SKM-1 treated with dmso at 0.1 percent for 144 hours (cell line): Measurements from ENCODE around the gene NDFIP2.

Experiments
- DNase-seq: peaks from one replicate; lab custom pipeline; 2025; ENCODE audit not compliant: unreplicated experiment; lab: John Stamatoyannopoulos, UW

The NDFIP2 gene

DNA sequence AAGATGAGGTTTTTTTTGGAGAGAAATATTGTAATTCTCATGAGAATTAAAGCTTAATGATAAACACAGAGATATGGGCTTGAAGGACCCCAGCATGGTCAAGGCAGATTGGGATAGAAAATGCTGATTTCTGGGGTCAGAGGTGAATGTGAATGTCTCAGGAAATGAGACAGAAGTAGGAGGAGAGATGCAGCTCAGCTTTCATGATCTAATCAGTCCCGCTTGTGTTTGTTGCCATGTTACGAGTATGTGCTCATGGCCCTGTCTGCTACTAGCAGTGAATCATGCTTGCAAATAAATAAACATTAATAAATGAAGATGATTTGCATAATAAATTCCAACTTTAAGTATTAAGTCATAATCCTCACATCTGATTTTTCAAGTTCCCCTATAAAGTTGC lies 23.0 kb upstream of the NDFIP2 start:
- no peak for DNase-seq

GRCh38 chr13:79458436-79458835 lies 22.5 kb upstream of the NDFIP2 start:
- no peak for DNase-seq

DNA sequence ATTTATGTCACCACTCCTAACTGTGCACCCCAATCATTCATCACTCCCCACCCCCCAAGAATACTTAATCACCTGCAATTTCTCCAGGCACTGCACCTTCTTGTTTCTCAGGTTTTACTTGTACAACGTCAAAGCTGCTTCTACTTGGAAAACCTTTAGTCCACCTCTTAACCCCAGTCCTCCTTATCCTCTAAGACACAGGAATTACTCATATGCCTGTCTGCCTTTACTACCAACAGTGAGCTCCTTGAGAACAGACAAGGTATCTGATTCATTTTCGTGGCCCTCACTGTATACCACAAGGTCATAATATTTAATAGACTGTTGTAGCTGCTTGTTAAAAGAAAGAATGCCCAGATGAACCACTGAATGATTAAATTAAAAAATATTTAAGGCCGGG lies 21.0 kb upstream of the NDFIP2 start:
- no peak for DNase-seq

DNA sequence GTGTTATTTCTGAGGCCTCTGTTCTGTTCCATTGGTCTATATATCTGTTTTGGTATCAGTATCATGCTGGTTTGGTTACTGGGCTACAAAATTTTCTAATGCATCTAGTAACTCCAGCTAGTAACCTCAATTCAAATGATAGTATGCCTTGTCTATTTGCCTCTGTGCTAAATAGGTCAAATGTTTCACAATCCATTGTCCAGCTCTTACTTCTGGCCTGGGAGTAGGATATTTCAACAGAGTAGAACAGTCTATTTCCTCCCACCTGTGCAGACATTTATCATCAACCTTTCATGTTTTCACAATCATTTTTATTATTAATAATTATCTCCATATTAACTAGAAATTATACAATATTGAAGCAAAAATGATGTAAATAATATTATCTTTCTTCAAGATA lies 18.1 kb upstream of the NDFIP2 start:
- DNase-seq: no peak

DNA sequence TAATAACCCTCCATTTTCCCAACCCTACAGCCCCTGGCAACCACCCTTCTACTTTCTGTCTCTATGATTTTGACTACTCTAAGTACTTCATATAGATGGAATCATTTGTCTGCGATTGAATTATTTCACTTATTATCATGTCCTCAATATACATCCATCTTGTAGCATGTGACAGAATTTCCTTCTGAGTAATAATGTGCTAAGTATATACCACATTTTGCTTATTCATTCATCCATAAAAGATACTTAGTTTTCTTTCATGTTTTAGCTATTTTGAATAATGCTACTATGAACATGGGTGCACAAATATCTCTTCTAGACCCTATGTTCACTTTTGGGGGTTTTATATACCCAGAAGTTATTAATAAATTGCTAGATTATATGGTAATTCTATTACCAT lies 17.4 kb upstream of the NDFIP2 start:
- no peak for DNase-seq

GRCh38 chr13:79466872-79467271 lies 14.1 kb upstream of the NDFIP2 start:
- DNase-seq: no peak

DNA sequence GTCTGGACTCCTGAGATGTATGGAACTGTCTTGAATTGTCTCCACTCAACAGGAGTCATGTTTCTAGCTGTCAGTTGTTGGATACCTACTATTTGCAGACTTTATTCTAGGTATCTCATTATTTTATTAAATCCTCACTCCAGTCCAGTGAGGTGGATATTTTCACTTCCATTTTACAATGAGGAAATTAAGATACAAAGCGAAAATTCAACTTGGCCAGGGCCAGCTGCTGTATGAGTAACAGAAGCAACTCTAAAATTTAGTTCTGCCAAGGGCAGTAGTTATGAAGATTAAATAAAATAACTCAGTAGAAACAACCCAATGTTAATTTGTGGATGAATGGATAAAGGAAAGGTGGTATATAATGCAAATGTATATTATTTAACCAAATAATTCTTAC lies 12.6 kb upstream of the NDFIP2 start:
- no peak for DNase-seq

DNA sequence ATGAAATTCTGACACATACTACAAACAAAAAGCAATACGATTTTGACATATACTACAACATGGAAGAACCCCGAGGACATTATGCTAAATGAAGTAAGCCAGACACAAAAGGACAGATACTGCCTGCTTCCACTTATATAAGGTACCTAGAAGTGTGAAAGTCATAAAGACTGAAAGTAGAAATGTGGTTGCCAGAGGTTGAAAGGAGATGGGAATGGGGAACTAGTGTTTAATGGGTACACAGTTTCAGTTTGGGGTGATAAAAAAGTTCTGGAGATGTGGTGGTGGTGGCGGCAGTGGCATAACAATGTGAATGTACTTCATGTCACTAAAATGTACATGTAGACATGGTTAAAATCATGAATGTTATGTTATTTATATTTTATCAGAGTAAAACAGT lies 12.1 kb upstream of the NDFIP2 start:
- DNase-seq: no peak

DNA sequence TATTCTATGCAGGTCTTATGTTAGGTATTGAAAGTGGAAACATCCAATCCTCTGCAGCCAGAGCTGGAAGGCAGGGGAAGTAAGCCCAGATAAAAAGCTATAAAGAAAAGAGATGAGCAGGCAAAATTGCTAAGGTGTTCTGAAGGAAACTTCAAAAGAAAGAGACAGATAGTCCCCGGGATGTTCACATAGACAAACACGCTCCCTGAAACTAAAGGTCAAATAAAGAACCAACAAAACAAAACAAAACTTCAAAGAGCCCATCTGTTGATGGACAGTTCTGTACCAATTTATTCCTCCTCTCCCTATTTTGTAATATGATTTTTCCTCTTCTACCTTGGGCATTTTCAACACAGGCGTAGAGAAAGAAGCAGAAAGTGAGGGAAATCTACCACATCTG lies 11.3 kb upstream of the NDFIP2 start:
- DNase-seq: no peak

- DNase-seq: no peak
Measured at GRCh38 chr13:79470666-79471065, 10.3 kb upstream of the NDFIP2 start.

DNA sequence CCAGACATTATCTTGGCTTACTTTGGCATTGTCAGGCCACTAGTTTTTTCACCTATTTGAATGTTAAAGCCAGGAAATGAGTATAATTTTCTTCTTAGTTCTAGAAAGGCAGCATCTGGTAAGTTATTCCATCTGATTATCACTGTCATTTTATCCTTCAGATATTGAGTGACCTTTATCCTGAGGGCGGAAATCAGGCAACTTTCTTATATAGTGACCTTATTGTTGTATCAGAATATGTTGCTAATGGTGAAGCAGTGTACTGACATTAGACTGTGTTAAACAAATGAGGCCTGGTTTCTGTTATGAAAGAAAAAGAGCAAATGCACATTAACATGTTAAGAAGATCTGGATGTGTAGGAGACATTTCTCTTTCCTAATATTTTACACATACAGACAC lies 5.4 kb upstream of the NDFIP2 start:
- no peak for DNase-seq

- no peak for DNase-seq
Measured at GRCh38 chr13:79477968-79478367, 3.0 kb upstream of the NDFIP2 start.

GRCh38 chr13:79479882-79480281 lies 1.1 kb upstream of the NDFIP2 start:
- no peak for DNase-seq

DNA sequence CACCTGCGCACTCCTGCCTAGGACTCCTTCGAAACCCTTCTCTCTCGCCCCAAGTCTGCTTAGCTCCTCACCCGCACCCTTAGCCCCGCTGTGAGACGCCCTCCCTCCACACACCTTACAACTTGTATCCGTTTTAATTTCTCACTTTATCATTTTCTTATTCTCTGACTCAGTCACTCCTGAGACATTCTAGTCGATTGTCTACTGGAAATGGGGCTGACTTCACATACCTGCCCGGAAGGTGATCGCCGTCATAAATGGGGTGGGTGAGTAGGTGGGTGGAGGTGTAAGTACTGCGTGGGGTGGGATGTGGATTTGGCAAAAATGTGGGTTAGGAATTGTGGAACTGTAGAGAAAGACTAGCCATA lies 714 bp downstream of the NDFIP2 start:
- DNase-seq: no peak

- no peak for DNase-seq
Measured at GRCh38 chr13:79482281-79482970, 1.5 kb downstream of the NDFIP2 start.

- DNase-seq: no peak
Measured at GRCh38 chr13:79483086-79483706, 2.2 kb downstream of the NDFIP2 start.

DNA sequence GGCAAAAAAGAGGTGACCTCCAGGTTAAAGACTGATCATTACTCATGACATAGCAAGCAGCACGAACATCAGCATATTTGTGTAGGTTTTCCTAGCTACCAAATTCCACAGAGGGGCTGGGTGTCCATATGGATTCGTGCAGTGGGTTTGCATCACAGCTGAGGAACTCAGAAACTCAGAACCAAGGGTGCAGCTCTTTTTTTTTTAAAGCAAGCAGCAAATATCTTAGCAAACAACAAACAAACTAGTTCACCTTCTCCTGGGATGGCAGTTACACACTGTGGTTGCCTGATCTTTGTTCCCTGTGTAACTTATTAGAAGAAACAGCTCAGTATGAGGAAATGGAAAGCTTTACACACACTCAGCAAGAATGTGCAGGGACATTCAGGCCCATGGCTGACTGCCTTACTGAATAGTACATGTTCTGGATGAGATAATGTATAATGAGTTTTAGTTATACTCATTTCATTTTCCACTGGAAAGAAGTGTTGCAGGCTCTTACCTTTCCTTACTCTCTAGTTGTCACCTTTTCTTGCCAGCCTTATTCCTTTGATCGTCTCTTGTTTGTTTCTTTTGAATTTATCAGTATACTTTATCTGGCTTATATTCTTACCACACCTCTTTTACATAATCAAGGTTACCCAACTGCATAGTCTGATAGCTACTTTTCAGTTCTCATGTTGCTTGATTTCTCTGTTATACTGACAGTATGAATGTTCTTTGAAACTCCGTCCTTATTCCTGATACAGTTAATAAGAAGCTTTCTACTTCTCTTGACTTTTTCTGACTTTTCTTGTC lies 4.3 kb downstream of the NDFIP2 start:
- DNase-seq: no peak

- DNase-seq: no peak
Measured at GRCh38 chr13:79486433-79487188, 5.7 kb downstream of the NDFIP2 start.

DNA sequence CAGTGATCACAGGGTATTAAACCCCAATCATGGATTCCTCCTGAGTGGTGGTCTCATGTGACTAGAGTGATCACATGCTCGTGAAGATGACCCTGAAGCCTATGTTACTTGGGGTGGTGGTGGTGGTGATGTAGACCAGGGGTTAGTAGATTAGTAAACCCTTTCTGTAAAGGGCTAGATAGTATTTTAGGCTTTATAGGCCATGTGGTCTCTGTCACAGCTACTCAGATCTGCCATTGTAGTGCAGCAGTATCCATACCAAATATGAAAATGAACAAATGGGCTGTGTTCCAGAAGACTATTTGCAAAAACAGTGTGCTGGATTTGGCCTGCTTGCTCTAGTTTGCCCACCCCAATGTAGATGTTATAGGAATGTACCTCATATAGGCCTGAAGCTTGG lies 9.4 kb downstream of the NDFIP2 start:
- no peak for DNase-seq

DNA sequence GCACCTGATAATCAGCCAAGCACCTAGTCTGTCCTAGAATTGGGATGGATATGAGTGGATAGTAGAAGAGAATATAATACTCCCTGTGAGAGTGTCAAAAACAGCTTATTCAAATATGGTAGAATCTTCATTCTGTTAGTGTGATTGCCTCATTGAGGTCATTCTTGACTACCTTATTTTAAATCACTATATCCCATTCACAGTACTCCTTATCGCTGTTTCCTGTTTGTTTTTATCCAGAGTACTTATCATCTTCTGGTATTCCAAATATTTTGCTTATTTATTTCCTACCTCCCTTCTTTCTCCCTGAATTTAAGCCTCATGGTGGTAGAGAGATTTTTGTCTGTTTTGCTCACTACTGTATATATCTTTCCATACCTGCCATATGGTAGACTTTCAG lies 9.9 kb downstream of the NDFIP2 start:
- no peak for DNase-seq

DNA sequence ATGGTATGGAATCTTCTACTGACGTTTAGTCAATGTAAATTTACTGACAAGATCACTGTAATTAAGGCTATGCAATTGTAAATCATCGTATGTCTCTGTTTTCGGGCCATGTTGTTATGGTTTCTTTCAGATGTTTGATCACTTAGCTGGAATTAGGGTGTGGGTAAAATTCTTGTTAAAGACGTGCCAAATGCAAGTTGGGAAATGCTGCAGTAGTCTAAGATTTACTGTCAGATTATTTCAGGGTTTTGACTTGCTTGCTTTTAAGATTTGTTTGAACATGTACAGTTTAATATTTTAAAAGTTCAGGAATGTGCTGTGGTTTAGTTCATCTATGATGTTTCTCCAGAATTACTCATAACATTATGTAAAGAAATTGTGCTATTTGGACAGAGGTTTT lies 10.8 kb downstream of the NDFIP2 start:
- no peak for DNase-seq
